A673 (cell line): ENCODE results near the gene EDN1. TPM values are rescaled to one million over a fixed set of nuclear protein-coding genes. Genes with fewer than 3 reads are reported as not detected.

Experiments used
- BruUV-seq: library from RNA; stranded (reverse); fragments of 400-500 nt; replicated peaks from 2 replicates; lab custom pipeline; 2021; lab: Mats Ljungman, UMichigan
- CTCF ChIA-PET: fragments of 300-600 bp; sonication (Branson Sonifier 250); formaldehyde crosslinking; loops from one replicate; lab custom pipeline; 2022; ENCODE audit warnings: antibody characterized with exemption; lab: Charles Lee
- POLR2A ChIA-PET: fragments of 300-600 bp; sonication (Branson Sonifier 250); formaldehyde crosslinking; loops from one replicate; lab custom pipeline; 2022; ENCODE audit warnings: antibody characterized with exemption; ENCODE audit not compliant: low non-redundant PET; lab: Charles Lee
- DNase-seq: peaks from one replicate; pipeline ENCODE4 v3.0.0-alpha.2; 2015; ENCODE audit warnings: low spot score
- H3K27ac ChIP-seq: fragments of 200-600 bp; sonication (generic); 2 replicates; pipeline ENCODE4 v1.5.1; 2016; ENCODE audit warnings: mixed run types, low read depth, mild to moderate bottlenecking, mixed read lengths, antibody characterized with exemption, low read length; ENCODE audit not compliant: poor library complexity, severe bottlenecking
- H3K27me3 ChIP-seq: fragments of 200-600 bp; sonication (generic); replicated peaks from 2 replicates; pipeline ENCODE4 v1.6.1; 2017; ENCODE audit warnings: mixed run types, low read depth, mild to moderate bottlenecking, mixed read lengths, antibody characterized with exemption, low read length; ENCODE audit not compliant: insufficient read depth, poor library complexity
- H3K36me3 ChIP-seq: fragments of 200-600 bp; sonication (generic); 2 replicates; pipeline ENCODE4 v1.6.1; 2016; ENCODE audit warnings: mixed run types, mild to moderate bottlenecking, mixed read lengths, antibody characterized with exemption, low read length; ENCODE audit not compliant: insufficient read depth, poor library complexity, severe bottlenecking
- H3K4me1 ChIP-seq: fragments of 200-600 bp; sonication (generic); 2 replicates; pipeline ENCODE4 v1.6.1; 2017; ENCODE audit warnings: mixed run types, mild to moderate bottlenecking, mixed read lengths, antibody characterized with exemption, low read length; ENCODE audit not compliant: insufficient read depth, poor library complexity, severe bottlenecking
- H3K4me3 ChIP-seq: fragments of 200-600 bp; sonication (generic); 2 replicates; pipeline ENCODE4 v1.5.1; 2016; ENCODE audit warnings: low read depth, mixed run types, mild to moderate bottlenecking, mixed read lengths, low read length; ENCODE audit not compliant: poor library complexity, severe bottlenecking
- H3K9me3 ChIP-seq: fragments of 200-600 bp; sonication (generic); 2 replicates; pipeline ENCODE4 v1.6.1; 2016; ENCODE audit warnings: mixed run types, low read depth, mild to moderate bottlenecking, mixed read lengths, antibody characterized with exemption, low read length; ENCODE audit not compliant: poor library complexity, severe bottlenecking
- CTCF ChIP-seq: fragments of 300-800, 200-600 bp; sonication (generic); conservative IDR thresholded peaks from 2 replicates; pipeline ENCODE4 v1.5.1; 2017; ENCODE audit warnings: low read depth, mild to moderate bottlenecking, antibody characterized with exemption, low read length, moderate library complexity, mixed read lengths
- EZH2 ChIP-seq: fragments of 200-600 bp; sonication (generic); IDR thresholded peaks from 2 replicates; pipeline ENCODE4 v1.6.1; 2017; ENCODE audit warnings: borderline replicate concordance, low read depth, mild to moderate bottlenecking, mixed read lengths, antibody characterized with exemption, low read length; ENCODE audit not compliant: poor library complexity, severe bottlenecking
- intact Hi-C: fragments of 100-400 bp; cut with micrococcal nuclease; formaldehyde crosslinking; loops from one replicate; pipeline ENCODE4 v1.10.0; 2022; ENCODE audit not compliant: unreplicated experiment
- total RNA-seq: library from RNA; stranded (reverse); gene quantifications from 2 replicates; pipeline ENCODE4 v1.2.3, GENCODE V29; 2021

Gene EDN1
- total RNA-seq, 1 experiment from 2014 or later = not detected

- H3K9me3 ChIP-seq = no peaks in the 10 kb centered on the region
- H3K4me1 ChIP-seq = no peaks in the 10 kb centered on the region
- H3K36me3 ChIP-seq = no peaks in the 10 kb centered on the region
- BruUV-seq = no TSS peak
- intact Hi-C loops = loop anchor here (5.0 kb wide), 2 partner anchors 143 to 307 kb away; no protein-coding TSS in a partner anchor
- no peak for DNase-seq
- no peak overlapping the region for H3K4me3 ChIP-seq
- TF ChIP-seq EZH2 (no peak), CTCF (no peak)
- H3K27me3 ChIP-seq = peaks cover 31% of the 10 kb centered on the region
- H3K27ac ChIP-seq = no peak overlapping the region
- POLR2A ChIA-PET = no interaction called here
- CTCF ChIA-PET = no interaction called here
These were observed 4.8 kb downstream of the EDN1 start for GRCh38 chr6:12294851-12295536.

GRCh38 chr6:12295558-12296254, 5.5 kb downstream of the EDN1 start:
- BruUV-seq = no TSS peak
- Histone ChIP-seq H3K36me3 (no peaks in the 10 kb centered on the region), H3K9me3 (no peaks in the 10 kb centered on the region), H3K27me3 (peaks cover 28% of the 10 kb centered on the region), H3K4me1 (no peaks in the 10 kb centered on the region), H3K4me3 (no peak overlapping the region), H3K27ac (no peak overlapping the region)
- no peak for DNase-seq
- TF ChIP-seq EZH2 (no peak), CTCF (no peak)
- ChIA-PET POLR2A (no interaction called here), CTCF (no interaction called here)
- intact Hi-C loops = no loop called here

- TF ChIP-seq EZH2 = no peak
- no peak for TF ChIP-seq CTCF
- no peak for DNase-seq
- POLR2A ChIA-PET = no interaction called here
- Histone ChIP-seq H3K27me3 (peaks cover 23% of the 10 kb centered on the region), H3K4me3 (no peak overlapping the region), H3K27ac (no peak overlapping the region), H3K4me1 (no peaks in the 10 kb centered on the region), H3K36me3 (no peaks in the 10 kb centered on the region), H3K9me3 (no peaks in the 10 kb centered on the region)
- no TSS peak for BruUV-seq
- intact Hi-C loops = no loop called here
- CTCF ChIA-PET = no interaction called here
These were observed 6.1 kb downstream of the EDN1 start for GRCh38 chr6:12296255-12296573.
